ENCODE measurements around the gene ZBTB25.
A peak's percentile ranks its signal among the peaks of the same experiment; 100 is the strongest.

Gene ZBTB25

DNA sequence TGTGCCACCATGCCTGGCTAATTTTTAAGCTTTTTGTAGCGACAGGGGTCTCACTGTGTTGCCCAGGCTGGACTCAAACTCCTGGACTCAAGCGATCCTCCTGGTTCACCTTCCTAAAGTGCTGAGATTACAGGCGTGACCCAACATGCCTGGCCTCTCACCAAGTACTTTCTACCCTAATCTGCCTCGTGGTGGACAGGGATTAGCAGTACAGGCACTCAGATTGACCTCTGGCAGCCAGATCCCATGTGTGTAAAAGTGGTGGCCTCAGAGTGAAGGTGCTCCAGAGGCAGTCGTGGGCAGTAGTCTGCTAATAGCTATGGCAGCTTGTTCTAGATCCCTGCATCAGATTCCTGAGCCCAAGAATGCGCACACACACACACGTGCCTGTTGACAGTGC, 84.6 kb downstream of the ZBTB25 start:
- DNase-seq: no peak
- TF ChIP-seq GATA1 (IDR thresholded peaks at IDR 0.05; ENCODE audit: low read depth, low read length) (no peak), POLR2A (IDR thresholded peaks at IDR 0.05; ENCODE audit: low read length) (no peak)

DNA sequence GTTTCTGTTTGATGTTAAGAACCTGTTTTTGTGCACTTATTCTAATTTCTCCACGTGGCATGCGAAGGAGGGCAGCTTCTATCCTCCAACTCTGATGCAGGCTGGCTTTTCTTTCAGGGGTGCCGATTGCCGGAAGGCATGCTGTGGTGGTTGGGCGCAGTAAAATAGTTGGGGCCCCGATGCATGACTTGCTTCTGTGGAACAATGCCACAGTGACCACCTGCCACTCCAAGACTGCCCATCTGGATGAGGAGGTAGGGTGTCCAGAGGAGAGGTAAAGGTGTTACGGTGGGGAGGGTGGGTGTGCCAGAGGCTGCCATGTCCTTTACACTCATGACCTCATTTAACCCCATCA, 85.9 kb downstream of the ZBTB25 start:
- no peak for TF ChIP-seq GATA1 (IDR thresholded peaks at IDR 0.05; ENCODE audit: low read depth, low read length)
- TF ChIP-seq POLR2A (IDR thresholded peaks at IDR 0.05; ENCODE audit: low read length): no peak
- no peak for DNase-seq

DNA sequence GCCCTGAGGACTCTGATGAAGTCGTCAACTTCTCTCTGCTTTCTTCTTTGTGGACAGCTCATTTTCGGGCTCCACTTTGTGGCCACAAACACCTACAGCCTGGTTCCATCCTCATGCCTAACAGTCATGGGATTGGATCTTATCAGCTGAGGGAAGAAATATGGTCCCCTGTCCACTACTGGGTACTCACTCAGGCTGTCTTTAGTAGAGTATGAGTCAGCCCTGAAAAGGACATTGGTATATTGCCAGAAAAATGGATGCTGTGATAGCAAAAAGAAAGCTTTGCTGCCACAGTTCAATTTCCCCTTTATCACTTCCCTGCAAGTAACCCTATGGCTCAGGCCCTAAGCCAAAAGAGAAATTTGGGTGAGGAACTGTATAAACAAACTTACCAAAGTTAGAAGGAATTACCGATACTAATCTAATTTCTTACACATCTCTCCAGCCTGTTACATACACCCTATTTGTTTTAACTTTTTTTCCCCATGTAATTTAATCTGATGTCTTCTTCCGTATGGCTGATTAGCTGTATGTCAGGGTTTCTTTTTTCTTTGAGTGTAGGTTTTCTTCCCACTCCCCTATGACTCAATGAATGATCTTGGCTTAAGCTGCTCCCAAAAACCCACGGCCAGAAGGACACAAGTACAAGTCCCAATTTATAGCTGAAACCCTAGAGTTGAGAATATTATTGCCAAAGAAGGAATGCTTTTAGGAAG, 86.4 kb downstream of the ZBTB25 start:
- TF ChIP-seq POLR2A (IDR thresholded peaks at IDR 0.05; ENCODE audit: low read length) (no peak), GATA1 (IDR thresholded peaks at IDR 0.05; ENCODE audit: low read depth, low read length) (no peak)
- peak; percentile 52 to 65 for DNase-seq

GRCh38 chr14:64416348-64416932, 87.2 kb downstream of the ZBTB25 start:
- no peak for TF ChIP-seq POLR2A (IDR thresholded peaks at IDR 0.05; ENCODE audit: low read length)
- no peak for TF ChIP-seq GATA1 (IDR thresholded peaks at IDR 0.05; ENCODE audit: low read depth, low read length)
- no peak for DNase-seq

DNA sequence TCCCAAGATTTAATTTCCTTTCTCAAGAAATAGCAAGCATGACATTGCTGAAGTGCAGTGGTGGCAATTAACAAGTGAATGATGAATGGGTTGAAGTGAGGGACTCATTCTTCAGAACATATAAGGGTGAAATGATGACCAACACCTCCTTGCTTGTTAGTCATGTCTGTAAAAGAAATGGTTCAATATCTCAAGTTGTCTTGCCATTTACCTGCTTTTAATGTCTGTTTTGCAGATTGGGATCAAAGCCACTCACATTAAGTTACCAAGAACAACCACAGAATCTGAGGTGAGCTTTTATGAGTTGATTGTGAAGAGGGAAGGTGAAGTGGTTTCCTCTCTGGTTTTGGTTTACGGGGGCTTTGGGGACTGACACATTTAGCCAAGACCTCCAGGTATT, 91.4 kb downstream of the ZBTB25 start:
- no peak for DNase-seq
- TF ChIP-seq POLR2A (IDR thresholded peaks at IDR 0.05; ENCODE audit: low read length) (no peak), GATA1 (IDR thresholded peaks at IDR 0.05; ENCODE audit: low read depth, low read length) (no peak)

- no peak for DNase-seq
- TF ChIP-seq GATA1 (IDR thresholded peaks at IDR 0.05; ENCODE audit: low read depth, low read length) (no peak), POLR2A (IDR thresholded peaks at IDR 0.05; ENCODE audit: low read length) (no peak)
Observed at GRCh38 chr14:64411001-64411400, 92.6 kb downstream of the ZBTB25 start.

GRCh38 chr14:64410084-64410774, 93.4 kb downstream of the ZBTB25 start:
- DNase-seq: peak in 1 of 2 experiments; percentile 37
- TF ChIP-seq GATA1 (IDR thresholded peaks at IDR 0.05; ENCODE audit: low read depth, low read length) (no peak), POLR2A (IDR thresholded peaks at IDR 0.05; ENCODE audit: low read length) (no peak)

DNA sequence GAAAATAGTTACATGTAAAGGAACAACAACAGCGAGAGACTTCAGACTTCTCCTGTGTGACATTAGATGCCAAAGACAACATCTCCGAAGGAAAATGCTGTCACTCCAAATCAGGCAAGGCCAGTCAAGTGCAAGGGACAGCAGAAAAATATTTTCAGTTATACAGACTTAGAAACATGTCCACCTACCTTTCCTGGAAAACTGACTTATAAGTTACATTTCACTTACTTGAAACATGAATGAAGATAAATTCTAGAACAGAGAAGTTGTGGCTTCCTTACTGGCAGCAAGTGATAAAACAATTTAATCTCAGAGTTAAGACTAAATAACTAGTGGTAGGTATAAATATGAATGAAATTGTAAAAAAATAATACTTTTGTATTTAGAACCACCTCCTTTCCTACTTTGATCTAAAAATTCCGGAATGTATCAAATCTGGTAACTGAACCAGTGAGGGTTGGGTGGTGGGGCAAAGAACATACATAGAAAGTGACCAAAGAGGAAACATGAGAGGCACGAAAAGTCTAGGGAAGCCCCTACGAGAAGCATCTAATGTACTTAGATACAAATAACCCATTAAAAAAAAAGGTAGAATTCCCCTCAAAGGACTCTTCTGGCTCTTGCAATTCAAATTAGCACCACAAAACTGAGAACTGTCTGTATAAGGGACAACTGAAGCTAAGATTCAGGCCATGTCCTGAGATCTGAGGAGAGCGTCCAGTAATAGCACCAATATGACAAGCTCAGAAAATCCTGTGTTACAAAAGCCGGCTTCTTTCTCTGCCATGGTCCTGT, 94.3 kb downstream of the ZBTB25 start:
- TF ChIP-seq POLR2A (IDR thresholded peaks at IDR 0.05; ENCODE audit: low read length) (no peak), GATA1 (IDR thresholded peaks at IDR 0.05; ENCODE audit: low read depth, low read length) (no peak)
- no peak for DNase-seq

DNA sequence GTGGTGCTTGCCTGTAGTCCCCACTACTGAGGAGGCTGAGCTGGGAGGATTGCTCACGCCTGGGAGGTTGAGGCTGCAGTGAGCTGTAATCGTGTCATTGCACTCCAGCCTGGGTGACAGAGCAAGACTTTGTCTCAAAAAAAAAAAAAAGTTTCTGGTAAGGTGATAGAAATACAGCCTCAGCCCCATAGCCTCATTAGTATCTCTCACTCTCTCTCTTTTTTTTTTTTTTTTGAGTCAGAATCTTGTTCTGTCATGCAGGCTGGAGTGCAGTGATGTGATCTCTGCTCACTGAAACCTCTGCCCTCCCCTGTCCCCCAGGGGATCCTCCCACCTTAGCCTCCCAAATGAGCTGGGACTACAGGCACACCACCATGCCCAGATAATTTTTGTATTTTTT, 96.3 kb downstream of the ZBTB25 start:
- TF ChIP-seq POLR2A (IDR thresholded peaks at IDR 0.05; ENCODE audit: low read length) (no peak), GATA1 (IDR thresholded peaks at IDR 0.05; ENCODE audit: low read depth, low read length) (no peak)
- DNase-seq: peak in 1 of 2 experiments; percentile 27

DNA sequence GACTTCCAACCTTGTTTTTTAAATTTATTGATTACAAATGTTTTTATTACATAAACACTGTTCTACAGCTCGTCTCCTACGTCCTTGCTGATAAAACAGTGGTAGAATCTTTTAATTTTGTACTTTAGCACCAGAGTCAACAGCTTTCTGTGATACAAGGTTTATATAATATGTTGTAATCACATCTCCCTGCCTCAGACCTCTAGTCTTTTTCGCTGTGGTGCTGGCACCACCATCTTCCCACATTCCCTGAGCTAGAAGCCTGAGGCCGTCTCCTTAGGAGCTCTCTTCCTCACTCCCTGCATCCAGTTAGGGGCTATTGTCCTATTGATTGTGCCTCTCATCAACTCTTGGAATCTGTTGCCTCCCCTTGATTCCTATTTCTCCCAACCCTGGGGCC, 98.3 kb downstream of the ZBTB25 start:
- TF ChIP-seq POLR2A (IDR thresholded peaks at IDR 0.05; ENCODE audit: low read length) (no peak), GATA1 (IDR thresholded peaks at IDR 0.05; ENCODE audit: low read depth, low read length) (no peak)
- DNase-seq: no peak

GRCh38 chr14:64401949-64402348, 101.7 kb downstream of the ZBTB25 start:
- TF ChIP-seq POLR2A (IDR thresholded peaks at IDR 0.05; ENCODE audit: low read length) (no peak), GATA1 (IDR thresholded peaks at IDR 0.05; ENCODE audit: low read depth, low read length) (no peak)
- DNase-seq: no peak

DNA sequence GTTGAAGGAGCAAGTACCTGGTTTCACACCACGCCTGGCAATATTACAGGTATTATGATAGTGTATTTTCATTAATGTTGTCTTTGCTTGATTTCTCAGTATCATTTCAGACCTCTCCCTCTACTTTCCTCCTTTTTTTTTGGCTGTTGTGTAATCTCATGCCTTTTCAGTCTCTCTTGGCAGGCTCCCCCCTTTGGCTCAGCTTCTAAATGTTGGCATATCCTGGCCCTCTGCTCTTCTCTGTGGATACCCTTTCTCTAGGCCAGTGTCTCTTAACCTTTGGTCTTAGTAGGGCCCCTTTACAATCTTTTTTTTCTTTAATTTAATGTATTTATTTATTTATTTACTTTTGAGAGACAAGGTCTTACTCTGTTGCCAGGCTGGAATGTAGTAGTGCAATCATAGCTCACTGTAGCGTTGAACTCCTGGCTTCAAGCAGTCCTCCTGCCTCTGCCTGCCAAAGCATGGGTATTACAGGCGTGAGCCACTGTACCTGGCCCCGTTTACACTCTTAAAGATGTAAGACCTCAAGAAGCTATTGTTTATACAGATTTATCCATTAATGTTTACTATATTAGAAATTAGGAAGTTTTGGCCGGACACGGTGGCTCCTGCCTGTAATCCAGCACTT, 102.7 kb downstream of the ZBTB25 start:
- no peak for DNase-seq
- no peak for TF ChIP-seq GATA1 (IDR thresholded peaks at IDR 0.05; ENCODE audit: low read depth, low read length)
- TF ChIP-seq POLR2A (IDR thresholded peaks at IDR 0.05; ENCODE audit: low read length): no peak

All from erythroblast (primary cell).